ENCODE measurements around the gene SLC12A8.

DNA sequence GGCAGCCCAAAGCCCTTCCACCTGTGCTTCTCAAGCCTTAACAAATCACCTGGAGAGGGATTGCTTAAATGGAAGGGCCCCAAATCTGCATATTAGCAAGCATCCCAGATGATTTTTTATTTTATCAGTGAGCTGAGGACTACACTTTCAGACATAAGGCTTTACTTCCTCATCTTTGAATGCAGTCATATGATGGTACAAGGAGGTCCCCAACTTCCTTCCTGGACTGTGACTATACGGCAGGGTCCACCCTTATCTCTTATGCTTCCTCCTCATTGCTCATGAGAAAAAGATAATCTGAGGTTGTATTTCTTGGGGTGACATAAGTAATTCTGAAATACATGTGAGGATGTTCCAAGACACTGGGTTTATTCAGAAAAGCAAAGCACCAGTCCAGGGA lies 143.1 kb downstream of the SLC12A8 start:
- TF ChIP-seq POLR2AphosphoS5 (IDR thresholded peaks at IDR 0.05; ENCODE audit: low read depth, low read length) = no peak
- TF ChIP-seq SPI1 (IDR thresholded peaks at IDR 0.05; ENCODE audit: low read depth, low read length) = no peak
- TF ChIP-seq POLR2A (IDR thresholded peaks at IDR 0.05; ENCODE audit: low read depth, low read length) = no peak
- TF ChIP-seq TAF1 (IDR thresholded peaks at IDR 0.05; ENCODE audit: low read depth, low read length) = no peak

Measured in GM12891 (cell line).